K562 (cell line): ENCODE data around the gene PLXDC1. TPM values are rescaled to one million over a fixed set of nuclear protein-coding genes. Genes with fewer than 3 reads are reported as not detected.
A peak's percentile ranks its signal among the peaks of the same experiment; 100 is the strongest.

Experiments
- BCL6 ChIP-seq: fragments of 250-450 bp; sonication (Bioruptor Pico); IDR thresholded peaks from 2 replicates; pipeline ENCODE4 v1.4.0; 2020
- DMBX1 ChIP-seq: fragments of 250-450 bp; sonication (Bioruptor Pico); IDR thresholded peaks from 2 replicates; pipeline ENCODE4 v1.8.0; 2022; ENCODE audit warnings: inconsistent platforms, mild to moderate bottlenecking, moderate library complexity, borderline replicate concordance
- NR2F6 ChIP-seq: fragments of 450-650 bp; formaldehyde crosslinking; IDR thresholded peaks from 2 replicates; pipeline ENCODE4 v1.4.0; 2020; ENCODE audit warnings: mild to moderate bottlenecking
- NRF1 ChIP-seq, 2 experiments: fragments of 450-650 bp; IDR thresholded peaks in 1 of 2; conservative IDR thresholded peaks in 1 of 2; 2 replicates each; pipeline ENCODE4 v1.6.1; 2014; ENCODE audit warnings: mild to moderate bottlenecking in 2 of 2
- PCBP1 ChIP-seq: fragments of 200-400 bp; formaldehyde crosslinking; IDR thresholded peaks from 2 replicates; pipeline ENCODE4 v1.6.1; 2018; ENCODE audit warnings: mild to moderate bottlenecking, low read depth, low read length; ENCODE audit not compliant: poor library complexity, severe bottlenecking
- PTTG1 ChIP-seq: fragments of 450-650 bp; IDR thresholded peaks from 2 replicates; pipeline ENCODE4 v1.6.1; 2016; ENCODE audit warnings: low read depth, mild to moderate bottlenecking, missing genetic modification characterization, missing compliant biosample characterization
- SAFB2 ChIP-seq: fragments of 200-400 bp; formaldehyde crosslinking; IDR thresholded peaks from 2 replicates; pipeline ENCODE4 v1.6.1; 2018; ENCODE audit warnings: borderline replicate concordance, low read length, low read depth, moderate library complexity; ENCODE audit not compliant: severe bottlenecking
- SMAD1 ChIP-seq: fragments of 150-350 bp; IDR thresholded peaks from 2 replicates; pipeline ENCODE4 v1.6.1; 2014; ENCODE audit warnings: low read length, low read depth; ENCODE audit not compliant: partially characterized antibody
- SUPT5H ChIP-seq: fragments of 450-650 bp; IDR thresholded peaks from 2 replicates; pipeline ENCODE4 v1.6.1; 2016
- TRIM28 ChIP-seq: fragments of 450-650 bp; IDR thresholded peaks from 2 replicates; pipeline ENCODE4 v1.6.1; 2017
- U2AF2 ChIP-seq: fragments of 200-400 bp; formaldehyde crosslinking; optimal IDR thresholded peaks from 2 replicates; pipeline ENCODE3; 2017; ENCODE audit warnings: low read depth, mild to moderate bottlenecking, low read length
- ZC3H11A ChIP-seq: IDR thresholded peaks from 2 replicates; pipeline ENCODE4 v1.6.1; 2012; ENCODE audit warnings: low read depth, low read length, improper control_type of control experiment
- ZNF212 ChIP-seq: fragments of 450-650 bp; formaldehyde crosslinking; IDR thresholded peaks from 2 replicates; pipeline ENCODE4 v1.4.0; 2020; ENCODE audit warnings: mild to moderate bottlenecking
- polyA plus RNA-seq, 8 experiments: library from polyadenylated mRNA; depleted of rRNA in 4 of 8; stranded (reverse) in 5 of 8; unstranded in 3 of 8; fragments of >200 nt; fragmentation: Nextera tagmentation in 2 of 8; fragmentation: Illumina TruSeq in 1 of 8; extraction: Ambion mirVana in 2 of 8; extraction: Trizol in 1 of 8; gene quantifications; 2 replicates each; pipeline versions ENCODE4 v1.2.1 to v1.2.3, GENCODE V29; 2011 to 2014; ENCODE audit warnings: inconsistent platforms in 1 of 8, missing spikeins in 1 of 8
- total RNA-seq, 7 experiments: library from RNA; depleted of rRNA in 6 of 7; stranded (reverse); fragments of >200 nt in 6 of 7; fragmentation: Illumina TruSeq in 2 of 7; extraction: Trizol in 2 of 7; gene quantifications; 2 replicates each; pipeline versions ENCODE4 v1.2.1 to v1.2.3, GENCODE V29; 2011 to 2021; ENCODE audit warnings: low replicate concordance in 1 of 7
- TF ChIP-seq, protein P1 (sequence below): fragments of 250-450 bp; sonication (Bioruptor Pico); IDR thresholded peaks from 2 replicates; pipeline ENCODE4 v1.8.0; 2021; ENCODE audit warnings: mild to moderate bottlenecking, moderate library complexity
- TF ChIP-seq, protein P2 (sequence below): fragments of 250-450 bp; sonication (Bioruptor Pico); IDR thresholded peaks from 2 replicates; pipeline ENCODE4 v1.5.0; 2021; ENCODE audit warnings: mild to moderate bottlenecking, moderate library complexity
- TF ChIP-seq, protein P3 (sequence below): sonication (generic); formaldehyde crosslinking; IDR thresholded peaks from 2 replicates; pipeline ENCODE4 v1.8.1; 2023; ENCODE audit warnings: mild to moderate bottlenecking, missing genetic modification reagents
- TF ChIP-seq, protein P4 (sequence below): fragments of 450-650 bp; formaldehyde crosslinking; IDR thresholded peaks from 2 replicates; pipeline ENCODE4 v1.4.0; 2020; ENCODE audit warnings: mild to moderate bottlenecking
- TF ChIP-seq, protein P5 (sequence below): fragments of 450-650 bp; IDR thresholded peaks from 2 replicates; pipeline ENCODE4 v1.7.1; 2018; ENCODE audit warnings: mild to moderate bottlenecking, low read depth; ENCODE audit not compliant: partially characterized antibody

The PLXDC1 gene
- total and polyA plus RNA-seq, 9 of the 15 experiments (the other 6 are each of a cell fraction or from before 2014, with no cell fraction given): not detected

DNA sequence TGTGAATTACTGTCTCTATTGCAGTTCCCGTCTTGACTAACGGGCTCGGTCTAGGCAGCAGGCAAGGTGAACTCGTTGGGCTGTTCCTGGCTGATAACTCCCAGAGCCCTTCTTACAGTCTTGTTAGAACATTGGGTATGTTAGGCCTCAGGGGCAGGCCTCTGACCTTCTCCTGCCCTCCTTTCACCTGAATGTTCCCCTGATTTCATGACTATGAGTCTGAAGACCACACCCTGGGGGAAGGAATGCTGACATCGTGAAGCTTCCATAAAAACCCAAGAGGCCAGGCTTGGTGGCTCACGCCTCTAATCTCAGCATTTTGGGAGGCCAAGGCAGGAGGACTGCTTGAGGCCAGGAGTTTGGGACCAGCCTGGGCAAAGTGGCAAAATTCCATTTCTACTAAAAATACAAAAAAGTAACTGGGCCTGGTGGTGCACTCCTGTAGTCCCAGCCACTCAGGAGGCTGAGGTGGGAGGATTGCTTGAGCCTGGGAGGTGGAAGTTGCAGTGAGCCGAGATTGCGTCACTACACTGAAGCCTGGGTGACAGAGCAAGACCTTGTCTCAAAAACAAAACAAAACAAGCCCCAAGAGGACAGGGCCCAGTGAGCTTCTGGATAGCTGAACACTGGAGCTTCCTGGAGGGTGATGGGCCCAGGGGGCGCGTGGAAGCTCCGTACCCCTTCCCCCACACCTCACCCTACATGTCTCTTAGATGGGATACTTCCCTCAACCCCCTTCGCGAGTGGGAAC, 136.5 kb downstream of the PLXDC1 start (continued):
- TF ChIP-seq NRF1 (conservative IDR thresholded peaks at IDR 0.05 in 1 of 2, IDR thresholded peaks at IDR 0.05 in 1 of 2) (peak in 1 of 2 experiments; percentile 26; a peak in 1 of 4 replicates), NR2F6 (CRISPR knock-in tag) (no peak), SUPT5H (no peak), BCL6 (no peak), PCBP1 (no peak), ZNF212 (no peak), TRIM28 (no peak), SAFB2 (no peak), DMBX1 (CRISPR knock-in tag) (peak; percentile 64; the same call in 1 of the 2 replicates), ZC3H11A (no peak), SMAD1 (no peak), PTTG1 (peak; percentile 32; the same call in 1 of the 2 replicates), U2AF2 (no peak)
- TF ChIP-seq, protein P1, sequence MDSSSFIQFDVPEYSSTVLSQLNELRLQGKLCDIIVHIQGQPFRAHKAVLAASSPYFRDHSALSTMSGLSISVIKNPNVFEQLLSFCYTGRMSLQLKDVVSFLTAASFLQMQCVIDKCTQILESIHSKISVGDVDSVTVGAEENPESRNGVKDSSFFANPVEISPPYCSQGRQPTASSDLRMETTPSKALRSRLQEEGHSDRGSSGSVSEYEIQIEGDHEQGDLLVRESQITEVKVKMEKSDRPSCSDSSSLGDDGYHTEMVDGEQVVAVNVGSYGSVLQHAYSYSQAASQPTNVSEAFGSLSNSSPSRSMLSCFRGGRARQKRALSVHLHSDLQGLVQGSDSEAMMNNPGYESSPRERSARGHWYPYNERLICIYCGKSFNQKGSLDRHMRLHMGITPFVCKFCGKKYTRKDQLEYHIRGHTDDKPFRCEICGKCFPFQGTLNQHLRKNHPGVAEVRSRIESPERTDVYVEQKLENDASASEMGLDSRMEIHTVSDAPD (CRISPR knock-in tag): no peak
- TF ChIP-seq, protein P2, sequence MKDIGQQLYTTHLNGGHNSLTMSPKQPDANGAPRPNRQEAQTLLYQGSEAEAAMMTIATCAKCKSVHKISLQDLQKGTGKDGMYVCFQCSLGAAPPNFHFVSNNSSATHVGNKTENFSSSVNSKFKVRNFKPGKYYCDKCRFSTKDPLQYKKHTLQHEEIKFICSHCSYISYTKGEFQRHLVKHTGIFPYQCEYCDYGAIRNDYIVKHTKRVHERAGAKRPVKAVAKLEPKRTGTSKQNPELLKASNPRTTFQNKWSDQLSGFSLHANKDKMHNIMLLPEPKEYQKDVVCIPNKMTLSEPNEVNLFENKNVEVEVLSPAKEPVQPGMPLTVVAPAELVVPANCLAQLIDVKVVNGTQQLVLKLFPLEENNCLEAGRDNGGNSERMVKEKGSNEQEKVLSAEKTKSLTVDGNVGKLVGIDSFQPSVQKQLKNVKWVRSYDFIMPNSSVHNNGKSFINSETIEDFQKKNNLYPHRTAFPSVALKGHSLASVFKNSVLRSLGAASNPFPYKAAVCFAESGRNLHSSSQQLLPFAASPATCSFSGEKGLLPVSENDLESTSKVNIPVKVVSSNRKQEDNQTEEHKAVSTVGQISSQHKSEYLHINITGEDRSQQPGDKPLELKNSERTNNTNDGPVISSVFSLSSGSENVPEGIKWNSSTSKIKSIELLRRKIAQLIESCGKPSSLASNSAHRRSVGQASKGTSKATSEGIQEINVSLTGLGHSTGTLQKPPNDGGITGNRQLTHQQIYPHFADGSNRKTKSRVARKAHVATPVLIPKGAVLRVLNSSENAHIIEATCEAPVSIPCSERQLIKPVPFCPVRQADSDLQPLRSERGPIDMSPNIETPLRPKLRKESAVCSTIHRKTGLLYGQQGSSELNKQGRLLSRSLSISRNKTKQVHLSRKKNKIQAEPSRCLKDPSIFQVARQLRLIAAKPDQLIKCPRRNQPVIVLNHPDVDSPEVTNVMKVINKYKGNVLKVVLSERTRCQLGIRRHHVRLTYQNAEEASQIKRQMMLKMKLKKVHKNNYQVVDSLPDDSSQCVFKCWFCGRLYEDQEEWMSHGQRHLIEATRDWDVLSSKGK (CRISPR knock-in tag): no peak
- TF ChIP-seq, protein P3, sequence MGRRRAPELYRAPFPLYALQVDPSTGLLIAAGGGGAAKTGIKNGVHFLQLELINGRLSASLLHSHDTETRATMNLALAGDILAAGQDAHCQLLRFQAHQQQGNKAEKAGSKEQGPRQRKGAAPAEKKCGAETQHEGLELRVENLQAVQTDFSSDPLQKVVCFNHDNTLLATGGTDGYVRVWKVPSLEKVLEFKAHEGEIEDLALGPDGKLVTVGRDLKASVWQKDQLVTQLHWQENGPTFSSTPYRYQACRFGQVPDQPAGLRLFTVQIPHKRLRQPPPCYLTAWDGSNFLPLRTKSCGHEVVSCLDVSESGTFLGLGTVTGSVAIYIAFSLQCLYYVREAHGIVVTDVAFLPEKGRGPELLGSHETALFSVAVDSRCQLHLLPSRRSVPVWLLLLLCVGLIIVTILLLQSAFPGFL (CRISPR knock-in tag): no peak
- TF ChIP-seq, protein P4, sequence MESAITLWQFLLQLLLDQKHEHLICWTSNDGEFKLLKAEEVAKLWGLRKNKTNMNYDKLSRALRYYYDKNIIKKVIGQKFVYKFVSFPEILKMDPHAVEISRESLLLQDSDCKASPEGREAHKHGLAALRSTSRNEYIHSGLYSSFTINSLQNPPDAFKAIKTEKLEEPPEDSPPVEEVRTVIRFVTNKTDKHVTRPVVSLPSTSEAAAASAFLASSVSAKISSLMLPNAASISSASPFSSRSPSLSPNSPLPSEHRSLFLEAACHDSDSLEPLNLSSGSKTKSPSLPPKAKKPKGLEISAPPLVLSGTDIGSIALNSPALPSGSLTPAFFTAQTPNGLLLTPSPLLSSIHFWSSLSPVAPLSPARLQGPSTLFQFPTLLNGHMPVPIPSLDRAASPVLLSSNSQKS: no peak
- TF ChIP-seq, protein P5, sequence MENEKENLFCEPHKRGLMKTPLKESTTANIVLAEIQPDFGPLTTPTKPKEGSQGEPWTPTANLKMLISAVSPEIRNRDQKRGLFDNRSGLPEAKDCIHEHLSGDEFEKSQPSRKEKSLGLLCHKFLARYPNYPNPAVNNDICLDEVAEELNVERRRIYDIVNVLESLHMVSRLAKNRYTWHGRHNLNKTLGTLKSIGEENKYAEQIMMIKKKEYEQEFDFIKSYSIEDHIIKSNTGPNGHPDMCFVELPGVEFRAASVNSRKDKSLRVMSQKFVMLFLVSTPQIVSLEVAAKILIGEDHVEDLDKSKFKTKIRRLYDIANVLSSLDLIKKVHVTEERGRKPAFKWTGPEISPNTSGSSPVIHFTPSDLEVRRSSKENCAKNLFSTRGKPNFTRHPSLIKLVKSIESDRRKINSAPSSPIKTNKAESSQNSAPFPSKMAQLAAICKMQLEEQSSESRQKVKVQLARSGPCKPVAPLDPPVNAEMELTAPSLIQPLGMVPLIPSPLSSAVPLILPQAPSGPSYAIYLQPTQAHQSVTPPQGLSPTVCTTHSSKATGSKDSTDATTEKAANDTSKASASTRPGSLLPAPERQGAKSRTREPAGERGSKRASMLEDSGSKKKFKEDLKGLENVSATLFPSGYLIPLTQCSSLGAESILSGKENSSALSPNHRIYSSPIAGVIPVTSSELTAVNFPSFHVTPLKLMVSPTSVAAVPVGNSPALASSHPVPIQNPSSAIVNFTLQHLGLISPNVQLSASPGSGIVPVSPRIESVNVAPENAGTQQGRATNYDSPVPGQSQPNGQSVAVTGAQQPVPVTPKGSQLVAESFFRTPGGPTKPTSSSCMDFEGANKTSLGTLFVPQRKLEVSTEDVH: no peak
